OCI-LY7 (cell line): ENCODE data around the gene RIC8B. TPM values are rescaled to one million over a fixed set of nuclear protein-coding genes. Genes with fewer than 3 reads are reported as not detected.

ENCODE experiments used
- BruUV-seq: library from RNA; stranded (reverse); fragments of 400-500 nt; replicated peaks from 2 replicates; lab custom pipeline; 2021; lab: Mats Ljungman, UMichigan
- CTCF ChIA-PET: fragments of 300-600 bp; sonication (Branson Sonifier 250); formaldehyde crosslinking; loops from one replicate; lab custom pipeline; 2022; ENCODE audit warnings: antibody characterized with exemption; ENCODE audit not compliant: unreplicated experiment; lab: Charles Lee
- POLR2A ChIA-PET: fragments of 300-600 bp; sonication (Branson Sonifier 250); formaldehyde crosslinking; loops from one replicate; lab custom pipeline; 2022; ENCODE audit warnings: antibody characterized with exemption; lab: Charles Lee
- DNase-seq: peaks from one replicate; pipeline ENCODE4 v3.0.0-alpha.2; 2015; ENCODE audit warnings: low spot score
- H2AFZ ChIP-seq: fragments of 200-600 bp; sonication (generic), shearing (Covaris generic); 2 replicates; pipeline ENCODE4 v1.6.1; 2014; ENCODE audit warnings: mild to moderate bottlenecking, antibody characterized with exemption, low read length, moderate library complexity
- H3K27ac ChIP-seq: fragments of 200-600 bp; sonication (generic); 2 replicates; pipeline ENCODE4 v1.5.1; 2014; ENCODE audit warnings: mixed run types, low read depth, mild to moderate bottlenecking, moderate library complexity, low read length, inconsistent platforms; ENCODE audit not compliant: poor library complexity, severe bottlenecking
- H3K36me3 ChIP-seq: fragments of 200-600 bp; sonication (generic); 2 replicates; pipeline ENCODE4 v1.6.1; 2014; ENCODE audit warnings: mild to moderate bottlenecking, antibody characterized with exemption, low read length, moderate library complexity, mixed read lengths; ENCODE audit not compliant: insufficient read depth
- H3K4me1 ChIP-seq: fragments of 200-600 bp; sonication (generic); 2 replicates; pipeline ENCODE4 v1.5.1; 2014; ENCODE audit warnings: mild to moderate bottlenecking, low read length; ENCODE audit not compliant: insufficient read depth, poor library complexity, severe bottlenecking
- H3K4me2 ChIP-seq: fragments of 200-600 bp; sonication (generic); 2 replicates; pipeline ENCODE4 v1.6.1; 2014; ENCODE audit warnings: mild to moderate bottlenecking, low read length
- H3K4me3 ChIP-seq: fragments of 200-600 bp; sonication (generic); 2 replicates; pipeline ENCODE4 v1.5.1; 2014; ENCODE audit warnings: mild to moderate bottlenecking, low read depth, low read length; ENCODE audit not compliant: poor library complexity, severe bottlenecking
- H3K79me2 ChIP-seq: fragments of 200-600 bp; sonication (generic); 2 replicates; pipeline ENCODE4 v1.6.1; 2016; ENCODE audit warnings: low read depth, mild to moderate bottlenecking, low read length, moderate library complexity, mixed read lengths; ENCODE audit not compliant: insufficient read depth
- H3K9me2 ChIP-seq: fragments of 200-600 bp; sonication (generic); 2 replicates; pipeline ENCODE4 v1.6.1; 2016; ENCODE audit warnings: mild to moderate bottlenecking, low read length, mixed read lengths; ENCODE audit not compliant: insufficient read depth
- H3K9me3 ChIP-seq: fragments of 200-600 bp; sonication (generic); 2 replicates; pipeline ENCODE4 v1.6.1; 2014; ENCODE audit warnings: mild to moderate bottlenecking, mixed run types, low read length, mixed read lengths
- H4K20me1 ChIP-seq: fragments of 200-600 bp; sonication (generic); 2 replicates; pipeline ENCODE4 v1.6.1; 2014; ENCODE audit warnings: mild to moderate bottlenecking, antibody characterized with exemption, low read length, moderate library complexity, mixed read lengths; ENCODE audit not compliant: insufficient read depth
- EZH2phosphoT487 ChIP-seq: fragments of 200-600 bp; sonication (generic); IDR thresholded peaks from 2 replicates; pipeline ENCODE4 v1.6.1; 2018; ENCODE audit warnings: low read depth, borderline replicate concordance, mild to moderate bottlenecking, mixed run types, antibody characterized with exemption, low read length, moderate library complexity, mixed read lengths
- intact Hi-C: fragments of 100-400 bp; cut with micrococcal nuclease; formaldehyde crosslinking; loops from one replicate; pipeline ENCODE4 v1.10.0; 2022; ENCODE audit not compliant: unreplicated experiment
- total RNA-seq, 2 experiments: library from RNA; depleted of rRNA in 1 of 2; stranded (reverse); fragments of >200 nt in 1 of 2; shearing (Covaris generic) in 1 of 2; gene quantifications; 2 replicates each; pipeline ENCODE4 v1.2.3, GENCODE V29; 2014 to 2022
- TF ChIP-seq, protein P1 (sequence below): fragments of 200-600 bp; sonication (generic); conservative IDR thresholded peaks from 2 replicates; pipeline ENCODE4 v1.5.1; 2014; ENCODE audit warnings: mild to moderate bottlenecking, antibody characterized with exemption, low read length, moderate library complexity, mixed read lengths

Gene RIC8B
- total RNA-seq, 2 experiments from 2014 or later, result 9.6 TPM; not detected in 1

DNA sequence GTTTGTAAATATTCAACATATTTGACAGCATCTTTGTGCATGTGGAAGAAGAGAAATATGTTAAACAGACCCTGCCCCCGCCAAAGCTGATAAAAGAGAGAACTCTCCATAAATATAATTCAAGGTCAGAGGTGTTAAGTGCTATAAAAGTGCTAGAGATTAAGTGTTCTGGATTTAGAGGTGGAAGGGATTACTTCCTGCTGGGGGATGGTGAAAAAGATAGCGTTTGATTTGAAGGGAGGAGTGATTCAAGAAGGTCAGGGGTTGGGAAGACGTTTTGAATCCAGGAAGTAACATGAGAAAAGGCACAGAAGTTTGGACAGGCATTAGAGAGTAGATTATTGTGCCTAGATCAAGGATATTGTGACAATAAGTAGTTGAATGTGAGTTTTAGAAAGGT is 30.2 kb downstream of the RIC8B start:
- no peaks in the 10 kb centered on the region for H3K36me3 ChIP-seq
- no peak overlapping the region for H2AFZ ChIP-seq
- H3K4me1 ChIP-seq, result no peaks in the 10 kb centered on the region
- no peak overlapping the region for H3K4me2 ChIP-seq
- POLR2A ChIA-PET, result no interaction called here
- CTCF ChIA-PET, result no interaction called here
- TF ChIP-seq, protein P1, sequence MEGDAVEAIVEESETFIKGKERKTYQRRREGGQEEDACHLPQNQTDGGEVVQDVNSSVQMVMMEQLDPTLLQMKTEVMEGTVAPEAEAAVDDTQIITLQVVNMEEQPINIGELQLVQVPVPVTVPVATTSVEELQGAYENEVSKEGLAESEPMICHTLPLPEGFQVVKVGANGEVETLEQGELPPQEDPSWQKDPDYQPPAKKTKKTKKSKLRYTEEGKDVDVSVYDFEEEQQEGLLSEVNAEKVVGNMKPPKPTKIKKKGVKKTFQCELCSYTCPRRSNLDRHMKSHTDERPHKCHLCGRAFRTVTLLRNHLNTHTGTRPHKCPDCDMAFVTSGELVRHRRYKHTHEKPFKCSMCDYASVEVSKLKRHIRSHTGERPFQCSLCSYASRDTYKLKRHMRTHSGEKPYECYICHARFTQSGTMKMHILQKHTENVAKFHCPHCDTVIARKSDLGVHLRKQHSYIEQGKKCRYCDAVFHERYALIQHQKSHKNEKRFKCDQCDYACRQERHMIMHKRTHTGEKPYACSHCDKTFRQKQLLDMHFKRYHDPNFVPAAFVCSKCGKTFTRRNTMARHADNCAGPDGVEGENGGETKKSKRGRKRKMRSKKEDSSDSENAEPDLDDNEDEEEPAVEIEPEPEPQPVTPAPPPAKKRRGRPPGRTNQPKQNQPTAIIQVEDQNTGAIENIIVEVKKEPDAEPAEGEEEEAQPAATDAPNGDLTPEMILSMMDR, result no peak
- no peak for TF ChIP-seq EZH2phosphoT487
- intact Hi-C loops, result no loop called here
- no peak overlapping the region for H3K27ac ChIP-seq
- no peak overlapping the region for H3K4me3 ChIP-seq
- no TSS peak for BruUV-seq
- DNase-seq, result no peak
- H3K79me2 ChIP-seq, result no peaks in the 10 kb centered on the region
- H3K9me2 ChIP-seq, result no peaks in the 10 kb centered on the region
- H4K20me1 ChIP-seq, result no peaks in the 10 kb centered on the region
- H3K9me3 ChIP-seq, result no peaks in the 10 kb centered on the region

DNA sequence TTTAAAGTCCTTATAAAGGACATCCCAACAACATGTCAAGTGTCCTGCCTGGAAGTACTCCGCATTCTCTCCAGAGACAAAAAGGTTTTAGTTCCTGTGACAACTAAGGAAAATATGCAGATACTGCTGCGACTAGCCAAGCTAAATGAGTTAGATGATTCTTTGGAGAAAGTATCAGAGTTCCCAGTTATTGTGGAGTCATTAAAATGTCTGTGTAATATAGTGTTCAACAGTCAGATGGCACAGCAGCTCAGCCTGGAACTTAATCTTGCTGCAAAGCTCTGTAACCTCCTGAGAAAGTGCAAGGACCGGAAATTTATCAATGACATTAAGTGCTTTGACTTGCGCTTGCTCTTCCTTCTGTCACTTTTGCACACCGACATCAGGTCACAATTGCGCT is 40.2 kb downstream of the RIC8B start:
- Histone ChIP-seq H3K9me2 (no peaks in the 10 kb centered on the region), H2AFZ (no peak overlapping the region), H3K4me2 (no peak overlapping the region), H3K9me3 (no peaks in the 10 kb centered on the region), H3K79me2 (no peaks in the 10 kb centered on the region), H3K4me1 (no peaks in the 10 kb centered on the region), H4K20me1 (no peaks in the 10 kb centered on the region), H3K36me3 (no peaks in the 10 kb centered on the region), H3K4me3 (no peak overlapping the region), H3K27ac (no peak overlapping the region)
- no TSS peak for BruUV-seq
- TF ChIP-seq EZH2phosphoT487, result no peak
- TF ChIP-seq, protein P1, result no peak
- POLR2A ChIA-PET, result interaction anchor here (0.6 to 1.1 kb wide), 2 partner anchors 9 to 1461 kb away, joined by 3 read pairs; no protein-coding TSS in a partner anchor
- no peak for DNase-seq
- intact Hi-C loops, result no loop called here
- CTCF ChIA-PET, result no interaction called here

DNA sequence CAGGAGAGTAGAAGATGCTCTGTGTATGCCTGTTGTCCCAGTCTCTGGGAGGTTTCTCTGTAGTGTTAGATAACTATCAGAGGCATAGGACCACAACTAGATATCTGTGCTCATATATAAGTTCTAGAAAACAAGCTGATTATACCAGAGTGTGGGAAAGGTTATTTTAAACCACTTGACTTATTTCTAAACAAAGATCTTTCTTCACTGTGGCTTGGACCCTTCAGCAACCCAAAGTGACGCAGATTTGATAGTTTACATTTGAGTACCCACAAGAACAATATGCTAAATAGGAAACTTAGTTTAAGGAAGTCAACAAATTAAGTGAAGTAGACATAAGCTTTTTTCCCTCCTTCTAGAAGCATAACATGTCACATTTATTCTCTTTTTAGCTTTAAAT is 41.3 kb downstream of the RIC8B start:
- H3K27ac ChIP-seq, result no peak overlapping the region
- ChIA-PET CTCF (no interaction called here), POLR2A (interaction anchor here (1.1 kb wide), 1 partner anchor 8 kb away, joined by 3 read pairs; no protein-coding TSS in a partner anchor)
- no peaks in the 10 kb centered on the region for H3K36me3 ChIP-seq
- no peaks in the 10 kb centered on the region for H3K4me1 ChIP-seq
- no peak for TF ChIP-seq EZH2phosphoT487
- TF ChIP-seq, protein P1, result no peak
- no peak for DNase-seq
- no peaks in the 10 kb centered on the region for H3K79me2 ChIP-seq
- intact Hi-C loops, result no loop called here
- no TSS peak for BruUV-seq
- H3K4me3 ChIP-seq, result no peak overlapping the region
- H3K4me2 ChIP-seq, result no peak overlapping the region
- H2AFZ ChIP-seq, result no peak overlapping the region
- H3K9me2 ChIP-seq, result no peaks in the 10 kb centered on the region
- H3K9me3 ChIP-seq, result no peaks in the 10 kb centered on the region
- H4K20me1 ChIP-seq, result no peaks in the 10 kb centered on the region
